ENCODE results near the gene ANKRD2.
"Not testable (repeated sequence)": the region's sequence is repeated elsewhere in the genome, so short reads cannot be mapped to it uniquely, and the experiment has no call there.

ANKRD2 gene, protein sequence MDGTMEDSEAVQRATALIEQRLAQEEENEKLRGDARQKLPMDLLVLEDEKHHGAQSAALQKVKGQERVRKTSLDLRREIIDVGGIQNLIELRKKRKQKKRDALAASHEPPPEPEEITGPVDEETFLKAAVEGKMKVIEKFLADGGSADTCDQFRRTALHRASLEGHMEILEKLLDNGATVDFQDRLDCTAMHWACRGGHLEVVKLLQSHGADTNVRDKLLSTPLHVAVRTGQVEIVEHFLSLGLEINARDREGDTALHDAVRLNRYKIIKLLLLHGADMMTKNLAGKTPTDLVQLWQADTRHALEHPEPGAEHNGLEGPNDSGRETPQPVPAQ

DNA sequence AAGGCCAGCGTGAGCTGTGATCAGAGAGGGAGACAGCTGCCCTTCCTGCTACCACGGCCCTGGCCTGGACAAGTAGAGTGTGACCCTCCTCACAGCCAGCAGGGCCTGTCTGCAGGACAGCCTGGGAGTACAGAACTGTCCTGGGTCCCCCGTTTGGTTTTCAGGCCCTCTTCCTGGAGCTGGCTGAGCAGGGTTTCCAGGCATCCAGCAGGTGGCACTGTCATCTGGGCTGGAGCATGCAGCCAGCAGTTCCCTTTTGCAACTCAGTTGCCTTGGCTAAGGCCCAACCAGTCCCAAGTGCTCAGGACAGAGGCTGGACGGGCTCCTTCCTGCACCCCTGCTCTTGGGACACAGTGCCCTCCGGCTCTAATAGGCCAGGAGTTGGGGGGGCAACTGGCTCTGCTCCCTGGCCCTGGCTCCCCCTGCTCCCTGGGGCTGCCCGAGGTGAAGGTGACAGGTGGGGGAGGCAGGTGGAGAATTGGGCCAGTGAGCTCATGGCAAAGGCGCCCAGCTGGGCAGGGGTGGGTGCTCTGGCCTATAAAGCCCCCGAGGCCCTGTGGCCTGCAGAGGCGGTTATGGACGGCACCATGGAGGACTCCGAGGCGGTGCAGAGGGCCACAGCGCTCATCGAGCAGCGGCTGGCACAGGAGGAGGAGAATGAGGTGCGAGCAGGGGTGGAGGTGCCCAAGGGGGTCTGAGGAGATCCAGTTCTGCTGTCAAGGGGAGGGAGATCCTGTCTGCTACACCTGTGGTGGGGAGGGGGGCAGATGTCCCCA lies at the start of gene ANKRD2:
TSS of gene ANKRD2 (plus strand) at position 566 of the 776 bp plus-strand sequence. CDS start at position 576, 10 bp downstream.
- peak; percentile 39 for DNase-seq (ENCODE audit: low spot score)

DNA sequence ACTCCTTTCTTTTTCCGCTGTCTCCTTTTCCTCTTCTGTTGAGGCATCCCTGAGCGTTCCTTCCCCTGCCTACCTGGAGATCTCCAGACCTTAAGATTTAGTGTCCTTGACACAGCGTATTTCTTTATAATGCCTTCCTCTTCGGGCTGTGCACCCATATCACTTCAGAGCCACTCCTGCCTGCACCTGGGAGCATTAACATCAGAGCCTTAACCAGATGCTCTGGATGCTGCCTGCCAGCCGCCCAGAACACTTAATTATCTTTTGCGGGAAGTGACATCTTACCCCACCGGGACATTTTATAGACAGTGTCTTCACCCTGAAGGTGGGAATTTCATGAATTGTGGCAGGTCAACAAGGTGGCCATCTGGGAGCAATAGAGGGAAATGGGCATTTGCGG lies 49.6 kb upstream of the ANKRD2 start:
- no peak for DNase-seq (ENCODE audit: low spot score)

DNA sequence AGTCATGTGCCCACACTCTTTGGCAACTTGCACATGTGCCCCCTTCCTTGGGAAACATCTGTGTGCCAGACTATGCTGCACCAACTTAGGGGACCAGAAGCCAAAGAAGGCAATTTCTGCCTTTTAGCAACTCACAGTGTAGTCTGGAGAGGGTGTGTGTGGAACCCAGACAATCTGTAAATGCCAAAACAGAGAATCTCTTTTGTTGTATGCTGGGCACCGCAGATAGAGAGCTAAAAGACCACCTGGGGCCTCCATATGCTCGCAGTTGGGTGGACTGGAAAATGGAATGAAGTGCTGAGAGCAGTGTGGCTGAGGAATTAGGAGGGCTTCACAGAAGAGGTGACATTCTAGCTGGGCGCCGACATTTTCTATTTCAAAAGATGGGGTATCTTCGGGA lies 47.5 kb upstream of the ANKRD2 start:
- no peak for DNase-seq (ENCODE audit: low spot score)

DNA sequence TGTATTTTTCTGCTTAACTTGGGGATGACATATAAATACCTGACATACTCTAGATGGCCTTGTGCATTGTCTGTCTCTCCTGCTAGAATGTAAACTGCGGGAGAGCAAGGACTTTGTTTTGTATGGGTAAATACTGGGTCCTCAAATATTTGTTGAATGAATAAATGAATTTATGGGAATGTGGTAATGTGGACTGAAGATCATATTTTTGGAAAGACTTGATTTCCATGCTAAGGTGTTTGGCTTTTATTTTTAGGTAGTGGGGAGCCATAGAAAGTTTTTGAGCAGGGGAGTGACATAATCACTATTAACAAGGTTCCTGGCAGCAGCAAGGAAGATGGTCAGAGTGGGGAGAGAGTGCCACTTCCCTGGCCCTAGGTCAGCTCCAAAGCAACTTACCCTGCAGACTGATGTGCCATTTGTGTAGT lies 46.9 kb upstream of the ANKRD2 start:
- no peak for DNase-seq (ENCODE audit: low spot score)

DNA sequence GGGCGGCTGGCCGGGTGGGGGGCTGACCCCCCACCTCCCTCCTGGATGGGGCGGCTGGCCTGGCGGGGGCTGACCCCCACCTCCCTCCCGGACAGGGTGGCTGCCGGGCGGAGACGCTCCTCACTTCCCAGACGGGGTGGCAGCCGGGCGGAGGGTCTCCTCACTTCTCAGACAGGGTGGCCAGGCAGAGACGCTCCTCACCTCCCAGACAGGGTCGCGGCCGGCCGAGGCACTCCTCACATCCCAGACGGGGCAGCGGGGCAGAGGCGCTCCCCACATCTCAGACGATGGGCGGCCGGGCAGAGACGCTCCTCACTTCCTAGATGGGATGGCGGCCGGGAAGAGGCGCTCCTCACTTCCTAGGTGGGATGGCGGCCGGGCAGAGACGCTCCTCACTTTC lies 43.7 kb upstream of the ANKRD2 start:
- not testable (repeated sequence) for DNase-seq (ENCODE audit: low spot score)

DNA sequence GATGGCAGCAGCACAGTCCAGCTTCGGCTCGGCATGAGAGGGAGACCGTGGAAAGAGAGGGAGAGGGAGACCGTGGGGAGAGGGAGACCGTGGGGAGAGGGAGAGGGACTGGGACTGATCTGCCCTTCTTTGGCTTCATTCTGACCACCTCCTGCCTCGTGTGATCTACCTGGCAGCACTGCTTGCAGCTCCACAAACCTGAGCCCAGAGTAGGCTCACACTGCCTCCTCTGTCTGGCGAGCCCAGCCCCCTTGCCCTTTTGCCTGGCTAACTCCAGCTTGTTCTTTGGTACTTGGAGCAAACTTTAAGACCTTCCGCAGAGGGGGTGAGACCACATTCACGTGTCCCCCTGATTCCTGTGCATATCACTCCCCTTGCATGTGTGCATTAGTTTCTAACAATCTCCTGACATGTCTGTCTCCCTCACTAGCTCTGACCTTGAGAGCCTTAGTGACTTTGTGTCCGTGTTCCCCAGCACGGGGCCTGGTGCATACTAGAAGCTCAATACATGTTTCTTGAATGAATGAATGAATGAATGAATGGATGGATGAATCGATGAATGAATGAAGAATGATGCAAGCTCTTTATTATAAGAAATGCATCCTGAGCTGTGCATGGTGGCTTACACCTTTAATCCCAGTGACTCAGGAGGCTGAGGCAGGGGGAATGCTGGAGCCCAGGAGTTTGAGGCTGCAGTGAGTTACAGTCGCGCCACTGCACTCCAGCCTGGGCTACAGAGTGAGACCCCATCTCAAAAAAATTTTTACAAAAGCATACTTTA lies 42.7 kb upstream of the ANKRD2 start:
- DNase-seq (ENCODE audit: low spot score) = no peak

DNA sequence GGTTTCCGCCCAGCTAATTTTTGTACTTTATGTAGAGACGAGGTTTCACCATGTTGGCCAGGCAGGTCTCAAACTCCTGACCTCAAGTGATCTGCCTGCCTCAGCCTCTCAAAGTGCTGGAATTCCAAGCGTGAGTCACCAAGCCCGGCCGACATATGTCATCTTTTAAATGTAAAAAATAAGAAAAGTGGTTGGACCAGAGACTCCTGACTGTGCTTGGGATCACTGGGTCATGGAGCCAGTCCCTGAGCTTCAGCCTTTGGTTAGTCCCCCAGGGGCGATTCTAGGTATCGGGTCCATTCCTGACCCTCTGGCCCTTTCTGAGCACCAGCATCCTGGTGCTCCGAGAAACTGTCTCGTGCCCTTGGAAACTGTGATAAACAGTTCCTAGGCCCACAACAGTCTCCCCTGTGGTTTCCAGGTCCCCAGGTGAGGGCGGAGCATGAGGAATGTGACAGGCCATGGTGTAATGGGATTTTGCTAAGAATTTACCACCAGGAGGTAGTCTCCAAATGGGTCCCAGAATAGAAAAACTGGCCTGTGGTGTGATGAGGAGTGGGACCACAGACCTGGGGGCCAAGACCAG lies 41.1 kb upstream of the ANKRD2 start:
- no peak for DNase-seq (ENCODE audit: low spot score)

DNA sequence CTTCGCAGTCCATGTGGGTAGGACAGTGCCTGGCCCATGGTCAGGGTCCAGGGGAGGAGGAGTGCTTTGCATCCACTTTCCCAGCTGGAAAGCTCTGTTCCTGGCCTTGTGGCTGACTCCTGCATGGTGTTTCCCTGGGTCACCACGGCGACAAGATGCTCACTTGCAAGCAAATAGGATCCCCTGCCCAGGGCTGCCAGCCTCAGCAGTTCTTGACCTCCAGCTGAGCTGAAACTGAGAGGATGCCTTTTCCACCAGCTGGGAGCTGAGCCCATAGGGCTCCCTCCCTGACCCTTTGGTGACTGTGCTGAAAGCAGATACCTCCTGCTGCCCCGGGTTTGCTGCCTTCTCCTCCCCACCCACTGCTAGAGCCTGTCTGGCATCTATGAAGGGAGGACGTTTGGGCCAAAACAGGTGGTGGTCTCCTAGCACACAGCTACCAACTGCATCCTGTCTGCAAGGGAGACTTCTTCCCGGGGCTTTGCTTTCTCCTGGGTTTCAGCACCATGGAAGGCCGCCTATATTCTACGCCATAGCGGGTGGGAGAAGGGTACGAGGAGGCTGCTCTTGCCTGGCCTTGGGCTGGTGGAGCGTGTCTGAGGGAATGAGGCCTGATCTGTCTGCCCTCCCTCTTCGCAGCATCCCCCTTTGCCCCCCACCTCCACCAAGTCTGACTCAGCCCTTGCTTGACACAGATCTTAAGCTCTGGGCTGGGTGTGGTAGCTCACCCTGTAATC lies 39.5 kb upstream of the ANKRD2 start:
- DNase-seq (ENCODE audit: low spot score) = no peak

DNA sequence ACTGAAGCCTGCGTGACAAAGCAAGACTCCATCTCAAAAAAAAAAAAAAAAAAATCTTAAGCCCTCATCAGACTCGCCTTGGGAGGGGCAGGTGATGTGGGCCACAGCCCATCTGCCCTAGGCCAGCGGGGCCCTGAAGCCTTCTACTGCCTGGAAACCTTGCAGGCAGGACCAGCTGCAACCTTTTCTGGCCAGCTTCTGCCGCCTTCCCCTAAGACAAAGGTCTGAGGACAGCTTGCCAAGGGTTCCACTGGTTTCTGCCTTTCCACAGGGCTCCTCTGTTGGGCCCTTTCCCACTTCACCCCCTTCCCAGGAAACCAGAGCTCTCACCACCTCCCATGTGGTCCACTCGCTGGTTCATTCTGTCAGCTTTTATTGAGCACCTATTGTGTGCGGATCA lies 38.7 kb upstream of the ANKRD2 start:
- DNase-seq (ENCODE audit: low spot score) = no peak

DNA sequence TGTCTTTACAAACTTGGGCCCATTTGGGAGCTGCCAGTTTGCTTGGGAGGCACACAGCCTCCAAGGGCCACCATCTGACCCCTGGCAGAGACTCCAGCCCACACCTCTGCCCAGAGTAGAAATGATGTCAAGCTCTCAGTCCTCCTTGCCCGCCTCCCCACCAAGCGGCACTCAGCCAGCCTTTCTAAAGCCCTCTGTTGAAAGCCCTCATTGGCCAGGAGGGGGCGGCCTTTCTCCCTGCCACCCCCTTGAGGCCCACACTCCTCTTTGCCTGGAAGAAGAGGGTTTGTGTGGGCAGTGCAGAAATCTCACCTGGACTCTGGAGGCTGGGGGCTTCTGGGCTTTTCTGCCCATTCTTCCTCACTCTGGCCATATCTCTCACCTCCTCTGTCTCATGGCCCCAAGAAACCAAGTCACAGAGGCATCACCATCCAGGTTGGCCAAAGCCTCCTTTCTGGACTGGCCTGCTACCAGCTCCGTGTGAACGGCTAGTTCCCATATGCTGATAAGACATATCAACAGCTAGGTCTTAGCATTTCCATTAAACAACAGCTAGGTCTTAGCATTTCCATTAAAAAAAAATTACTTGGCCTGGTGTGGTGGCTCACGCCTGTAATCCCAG lies 37.7 kb upstream of the ANKRD2 start:
- no peak for DNase-seq (ENCODE audit: low spot score)

DNA sequence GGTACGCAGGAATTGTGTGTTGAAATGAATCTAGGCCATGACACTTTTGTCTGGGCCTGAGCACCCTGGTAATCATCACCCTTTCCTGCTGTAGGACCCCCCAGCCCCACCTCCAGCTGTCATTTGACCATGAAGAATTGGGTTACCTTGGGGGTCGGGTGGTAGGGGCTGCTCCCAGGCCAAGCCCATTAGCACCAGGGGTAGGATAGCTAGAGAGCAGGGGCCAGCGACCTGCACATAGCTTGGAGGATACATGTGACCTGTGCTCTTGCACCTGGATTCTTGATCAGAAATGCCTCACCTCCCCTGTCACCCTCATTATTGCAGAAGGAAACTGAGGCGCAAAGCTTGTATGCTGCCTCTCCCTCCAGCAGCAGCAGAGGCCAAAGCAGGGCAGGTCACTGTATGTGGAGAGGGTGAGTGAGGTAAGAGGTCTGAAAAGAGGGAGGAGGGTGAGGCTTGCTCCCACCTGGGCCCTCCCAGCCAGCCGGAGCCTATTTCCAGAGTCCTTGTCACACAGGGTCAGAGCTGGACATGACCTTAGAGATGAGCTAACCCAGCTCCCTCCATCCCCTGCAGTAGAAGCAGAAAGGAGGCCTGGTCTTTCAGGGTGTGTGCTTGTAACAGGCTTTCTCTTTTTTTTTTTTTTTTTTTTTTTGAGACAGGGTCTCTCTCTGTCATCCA lies 35.3 kb upstream of the ANKRD2 start:
- DNase-seq (ENCODE audit: low spot score) = no peak

DNA sequence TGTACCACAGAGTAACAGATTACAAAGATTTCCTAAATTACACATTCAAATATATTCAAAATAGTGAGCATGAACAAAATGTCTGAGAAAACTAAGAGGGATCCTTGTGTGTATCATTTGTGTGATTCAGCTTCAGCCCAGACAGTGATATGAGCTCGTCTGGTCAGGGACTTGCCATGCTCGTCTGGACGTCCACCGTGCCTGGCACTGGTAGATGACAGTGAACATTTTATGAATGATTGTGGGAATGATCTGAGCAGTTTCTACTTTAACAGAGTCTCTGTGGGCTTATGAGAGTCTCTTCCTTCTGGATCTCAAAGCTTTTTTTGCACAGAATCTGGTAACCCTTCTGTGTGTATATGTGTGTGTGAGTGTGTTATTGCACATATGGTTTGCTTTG lies 34.2 kb upstream of the ANKRD2 start:
- DNase-seq (ENCODE audit: low spot score) = no peak

DNA sequence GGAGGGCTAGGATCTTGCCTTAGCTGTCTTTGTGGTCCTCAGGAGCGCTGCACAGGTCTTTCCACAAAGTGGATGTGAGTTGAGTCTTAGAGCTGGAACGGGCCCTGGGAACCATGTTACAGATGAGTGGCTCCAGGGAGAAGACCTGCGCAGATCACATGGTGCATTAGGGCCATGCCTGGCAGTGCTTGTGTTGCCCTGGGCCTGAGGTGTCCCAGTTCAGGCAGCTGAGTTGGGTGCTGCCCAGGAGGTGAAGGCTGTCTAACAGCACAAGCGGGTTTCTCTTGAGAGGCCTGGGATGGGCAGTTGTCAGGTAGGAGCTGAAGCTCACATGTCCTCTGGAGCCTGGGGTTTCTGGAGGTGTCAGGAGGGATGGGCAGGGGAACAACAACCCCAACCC lies 33.7 kb upstream of the ANKRD2 start:
- DNase-seq (ENCODE audit: low spot score) = no peak

DNA sequence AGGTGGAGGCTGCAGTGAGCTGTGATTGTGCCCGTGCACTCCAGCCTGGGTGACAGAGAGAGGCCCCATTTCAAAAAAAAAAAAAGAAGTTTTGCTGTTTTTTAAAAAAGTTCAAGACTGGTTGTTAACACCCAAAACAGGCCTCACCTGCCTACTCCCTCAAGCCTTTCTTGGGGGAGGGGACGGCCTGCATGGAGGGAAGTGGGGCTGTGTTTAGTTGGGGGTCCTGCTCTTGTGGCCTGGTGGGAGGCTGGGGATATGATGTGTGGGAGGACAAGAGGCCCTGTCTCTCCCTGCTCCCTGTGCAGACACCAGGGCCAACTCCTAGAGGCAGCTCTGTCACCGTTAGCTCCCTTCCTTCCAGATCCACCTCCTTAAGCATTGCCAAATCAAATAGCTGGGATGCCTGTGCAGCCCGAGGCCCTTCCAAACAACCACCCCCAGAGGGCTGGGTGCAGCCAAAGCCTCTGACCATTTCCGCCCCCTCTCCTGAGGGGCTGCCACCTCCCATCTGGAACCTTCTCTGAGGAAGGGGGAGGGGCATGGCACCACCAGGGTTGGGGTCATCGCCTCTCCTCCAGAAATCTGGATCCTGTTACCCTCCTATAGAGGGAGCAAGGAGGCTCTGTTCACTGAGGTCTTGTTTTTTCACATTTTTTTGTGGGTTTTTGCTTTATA lies 32.9 kb upstream of the ANKRD2 start:
- no peak for DNase-seq (ENCODE audit: low spot score)

DNA sequence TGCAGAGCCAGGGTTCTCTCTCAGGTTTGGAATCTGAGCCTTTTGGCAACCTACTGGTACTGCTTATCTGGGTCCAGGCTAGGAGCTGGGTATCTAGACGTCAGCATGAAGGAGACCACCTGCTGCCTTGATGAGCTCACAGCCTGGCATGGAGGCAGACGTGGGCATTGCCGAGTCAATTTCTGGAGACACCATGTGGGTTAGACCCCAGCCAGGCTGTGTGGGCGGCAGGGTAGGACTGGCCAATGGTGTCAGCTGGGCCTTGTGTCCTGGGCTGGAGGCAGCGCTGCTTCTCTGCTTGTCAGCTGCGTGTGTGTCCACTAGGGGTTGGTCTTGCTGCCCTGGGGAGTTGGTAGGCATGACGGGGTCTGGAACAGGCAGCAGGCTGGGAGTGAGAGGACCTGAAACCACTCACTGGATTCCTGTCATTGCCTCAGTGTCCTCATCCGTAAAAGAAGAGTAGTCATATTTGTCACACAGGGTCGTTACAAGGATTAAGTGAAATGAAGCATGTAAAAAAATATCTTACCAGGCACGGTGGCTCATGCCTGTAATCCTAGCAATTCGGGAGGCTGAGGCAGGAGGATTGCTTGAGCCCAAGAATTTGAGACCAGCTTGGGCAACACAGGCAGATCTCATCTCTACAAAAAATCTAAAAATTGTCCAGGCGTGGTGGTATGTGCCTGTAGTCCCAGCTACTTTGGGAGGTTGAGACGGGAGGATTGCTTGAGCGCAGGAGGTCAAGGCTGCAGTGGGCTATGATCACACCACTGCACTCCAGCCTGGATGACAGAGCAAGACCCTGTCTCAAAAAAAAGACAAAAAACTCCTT lies 31.7 kb upstream of the ANKRD2 start:
- no peak for DNase-seq (ENCODE audit: low spot score)

DNA sequence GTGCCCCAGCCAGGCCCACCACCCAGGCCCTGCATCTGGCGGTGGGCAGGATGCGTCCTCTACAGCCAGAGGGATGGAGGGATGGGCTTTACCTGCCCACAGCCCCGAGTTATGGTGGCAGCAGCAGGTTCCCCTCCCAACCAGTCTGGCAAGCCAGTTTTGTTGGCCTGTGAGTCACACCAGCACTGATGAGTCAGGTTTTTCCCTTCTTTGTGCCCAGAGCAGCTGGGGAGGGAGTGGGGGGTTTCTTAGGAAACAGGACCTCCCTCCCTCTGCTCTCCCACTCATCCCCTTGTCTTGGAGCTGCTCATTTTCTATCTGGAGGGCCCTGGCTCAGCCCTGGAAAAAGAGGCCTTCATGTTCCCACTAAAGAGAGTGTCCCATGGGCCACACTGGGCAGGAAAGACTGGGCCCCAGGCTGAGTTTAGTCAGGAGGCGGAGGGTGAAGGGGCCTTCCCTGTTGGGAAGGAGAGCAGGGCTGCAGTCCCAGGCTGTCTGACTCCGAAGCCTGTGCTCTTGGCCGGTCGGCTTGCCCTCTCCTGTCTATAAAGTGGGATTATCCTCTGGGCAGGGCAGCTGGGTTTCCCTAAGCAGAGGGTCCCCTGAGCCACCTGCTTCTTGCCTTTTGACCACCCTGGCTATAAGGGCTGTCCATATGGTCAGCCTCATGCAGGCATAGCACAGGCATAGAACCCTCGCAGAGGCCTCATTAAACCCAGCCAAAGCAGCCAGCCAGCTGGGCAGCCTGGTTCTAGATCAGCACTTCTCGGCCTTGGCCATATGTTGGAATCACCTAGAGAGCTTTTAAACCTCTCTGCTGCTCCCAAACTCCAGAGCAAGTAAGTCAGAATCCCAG lies 30.2 kb upstream of the ANKRD2 start:
- DNase-seq (ENCODE audit: low spot score) = no peak

DNA sequence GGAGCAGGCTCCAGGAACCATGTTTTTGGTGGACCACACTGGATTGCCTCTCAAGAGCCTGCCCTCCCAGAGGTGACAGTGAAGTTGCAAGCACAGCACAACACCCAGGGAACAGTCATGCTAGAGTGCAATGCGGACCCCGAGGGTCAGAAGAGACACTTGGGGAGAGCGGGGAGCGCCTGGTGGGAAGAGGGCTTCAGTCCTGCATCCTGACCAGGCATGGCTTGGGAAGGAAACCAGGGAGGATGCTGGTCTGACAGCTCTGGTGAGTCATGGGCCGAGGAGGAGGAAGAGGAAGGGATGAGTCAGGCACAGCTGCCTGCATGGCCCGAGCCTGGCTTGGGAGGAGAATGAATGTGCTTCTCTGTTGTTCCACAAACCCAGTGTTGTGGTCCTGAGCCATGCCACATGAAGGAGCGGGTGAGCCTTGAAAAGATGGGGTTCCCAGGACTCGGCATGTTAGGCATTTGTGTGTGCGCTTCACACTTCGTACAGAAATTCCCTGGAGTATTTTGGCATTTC lies 29.5 kb upstream of the ANKRD2 start:
- peak; percentile 22 for DNase-seq (ENCODE audit: low spot score)

Data from CD4-positive, alpha-beta T cell treated with Interleukin-2 at 100 ng/mL for 4 hours (primary cell).